WERI-Rb-1 (cell line): Measurements from ENCODE around the gene SLC10A4.

Experiments used
- DNase-seq: peaks from one replicate; pipeline ENCODE4 v3.0.0-alpha.2; 2020
- H3K27ac ChIP-seq: fragments of 250-450 bp; sonication (Bioruptor Pico); 2 replicates; pipeline ENCODE4 v1.5.1; 2020; ENCODE audit warnings: mild to moderate bottlenecking, moderate library complexity
- H3K27me3 ChIP-seq: fragments of 250-450 bp; sonication (Bioruptor Pico); 2 replicates; pipeline ENCODE4 v1.5.1; 2021; ENCODE audit warnings: mild to moderate bottlenecking, low read depth, moderate library complexity; ENCODE audit not compliant: insufficient read depth, severe bottlenecking
- H3K36me3 ChIP-seq: fragments of 250-450 bp; sonication (Bioruptor Pico); 2 replicates; pipeline ENCODE4 v1.5.1; 2020; ENCODE audit warnings: mild to moderate bottlenecking, moderate library complexity
- H3K4me3 ChIP-seq: 2 replicates; pipeline ENCODE4 v1.5.1; 2011; ENCODE audit warnings: low read depth, mild to moderate bottlenecking, control low read depth, low read length
- H3K9me3 ChIP-seq: fragments of 250-450 bp; sonication (Bioruptor Pico); 2 replicates; pipeline ENCODE4 v1.5.1; 2021; ENCODE audit warnings: mild to moderate bottlenecking, moderate library complexity; ENCODE audit not compliant: severe bottlenecking
- TF ChIP-seq, protein P1 (sequence below): IDR thresholded peaks from 2 replicates; pipeline ENCODE4 v1.5.1; 2011; ENCODE audit warnings: low read depth, mild to moderate bottlenecking, control low read depth, inconsistent platforms, low read length

The SLC10A4 gene

DNA sequence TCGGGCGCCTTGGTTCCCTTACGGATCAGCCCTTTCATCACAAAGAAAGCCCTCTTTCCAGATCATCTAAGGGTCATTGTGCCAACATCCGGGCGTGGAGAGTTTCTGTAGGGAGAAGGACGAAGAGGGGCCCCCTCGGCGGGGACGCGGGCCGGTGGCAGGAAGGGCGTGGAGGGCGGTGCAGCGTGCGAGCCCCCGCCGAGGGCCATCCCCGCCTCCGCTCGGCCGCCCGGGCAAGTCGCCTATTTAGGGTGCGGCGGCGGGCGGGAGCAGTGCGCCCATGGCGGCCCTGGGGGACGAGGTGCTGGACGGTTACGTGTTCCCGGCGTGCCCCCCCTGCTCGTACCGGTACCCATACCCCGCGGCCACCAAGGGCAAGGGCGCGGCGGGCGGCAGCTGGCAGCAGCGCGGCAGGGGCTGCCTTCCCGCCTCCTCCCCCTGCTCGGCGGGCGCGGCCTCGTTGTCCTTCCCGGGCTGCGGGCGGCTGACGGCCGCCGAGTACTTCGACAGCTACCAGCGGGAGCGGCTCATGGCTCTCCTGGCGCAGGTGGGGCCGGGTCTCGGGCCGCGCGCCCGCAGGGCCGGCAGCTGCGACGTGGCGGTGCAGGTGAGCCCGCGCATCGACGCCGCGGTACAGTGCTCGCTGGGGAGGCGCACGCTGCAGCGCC, 7.0 kb downstream of the SLC10A4 start, which contains the start of gene ZAR1:
Gene ZAR1, plus strand, starts transcription at position 241 of the 668 bp plus-strand sequence. Its CDS starts 40 bp downstream, at position 281.
- no peak within 1 kb of the TSS for H3K4me3 ChIP-seq
- peaks cover 8% of the 10 kb centered on the region for H3K9me3 ChIP-seq
- no peak within 1 kb of the TSS for H3K27ac ChIP-seq
- H3K36me3 ChIP-seq = no peaks in the 10 kb centered on the region
- TF ChIP-seq, protein P1, sequence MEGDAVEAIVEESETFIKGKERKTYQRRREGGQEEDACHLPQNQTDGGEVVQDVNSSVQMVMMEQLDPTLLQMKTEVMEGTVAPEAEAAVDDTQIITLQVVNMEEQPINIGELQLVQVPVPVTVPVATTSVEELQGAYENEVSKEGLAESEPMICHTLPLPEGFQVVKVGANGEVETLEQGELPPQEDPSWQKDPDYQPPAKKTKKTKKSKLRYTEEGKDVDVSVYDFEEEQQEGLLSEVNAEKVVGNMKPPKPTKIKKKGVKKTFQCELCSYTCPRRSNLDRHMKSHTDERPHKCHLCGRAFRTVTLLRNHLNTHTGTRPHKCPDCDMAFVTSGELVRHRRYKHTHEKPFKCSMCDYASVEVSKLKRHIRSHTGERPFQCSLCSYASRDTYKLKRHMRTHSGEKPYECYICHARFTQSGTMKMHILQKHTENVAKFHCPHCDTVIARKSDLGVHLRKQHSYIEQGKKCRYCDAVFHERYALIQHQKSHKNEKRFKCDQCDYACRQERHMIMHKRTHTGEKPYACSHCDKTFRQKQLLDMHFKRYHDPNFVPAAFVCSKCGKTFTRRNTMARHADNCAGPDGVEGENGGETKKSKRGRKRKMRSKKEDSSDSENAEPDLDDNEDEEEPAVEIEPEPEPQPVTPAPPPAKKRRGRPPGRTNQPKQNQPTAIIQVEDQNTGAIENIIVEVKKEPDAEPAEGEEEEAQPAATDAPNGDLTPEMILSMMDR = no peak
- H3K27me3 ChIP-seq = no peaks in the 10 kb centered on the region
- no peak for DNase-seq

DNA sequence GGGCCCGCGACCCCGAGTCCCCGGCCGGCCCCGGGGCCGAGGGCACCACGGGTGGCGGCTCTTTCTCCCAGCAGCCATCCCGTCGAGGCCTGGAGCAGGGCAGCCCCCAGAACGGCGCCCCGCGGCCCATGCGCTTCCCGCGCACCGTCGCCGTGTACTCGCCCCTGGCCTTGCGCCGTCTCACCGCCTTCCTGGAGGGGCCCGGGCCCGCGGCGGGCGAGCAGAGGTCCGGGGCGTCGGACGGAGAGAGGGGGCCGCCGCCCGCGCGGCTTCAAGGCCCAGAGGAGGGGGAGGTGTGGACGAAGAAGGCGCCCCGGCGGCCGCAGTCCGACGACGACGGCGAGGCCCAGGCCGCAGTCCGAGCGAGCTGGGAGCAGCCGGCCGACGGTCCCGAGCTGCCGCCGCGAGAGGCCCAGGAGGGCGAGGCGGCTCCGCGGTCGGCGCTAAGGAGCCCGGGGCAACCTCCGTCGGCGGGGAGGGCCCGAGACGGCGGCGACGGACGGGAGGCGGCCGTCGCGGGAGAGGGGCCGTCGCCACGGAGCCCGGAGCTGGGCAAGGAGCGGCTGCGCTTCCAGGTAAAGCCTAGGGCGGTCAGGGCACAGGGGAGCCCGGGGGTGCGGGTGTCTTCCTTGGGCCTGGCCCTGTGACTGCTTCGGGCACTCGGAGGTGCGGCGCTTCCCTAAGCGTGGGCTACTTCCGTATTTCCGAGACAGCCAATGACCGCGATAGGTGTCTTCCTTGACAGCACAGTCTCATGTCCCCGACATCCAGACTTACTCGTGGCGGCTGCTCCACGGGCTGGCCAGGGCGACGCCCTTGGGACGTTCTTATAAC, 7.8 kb downstream of the SLC10A4 start:
- Histone ChIP-seq H3K4me3 (no peak overlapping the region), H3K36me3 (no peaks in the 10 kb centered on the region), H3K27ac (no peak overlapping the region), H3K9me3 (peaks cover 8% of the 10 kb centered on the region), H3K27me3 (no peaks in the 10 kb centered on the region)
- no peak for DNase-seq
- TF ChIP-seq, protein P1 = no peak

DNA sequence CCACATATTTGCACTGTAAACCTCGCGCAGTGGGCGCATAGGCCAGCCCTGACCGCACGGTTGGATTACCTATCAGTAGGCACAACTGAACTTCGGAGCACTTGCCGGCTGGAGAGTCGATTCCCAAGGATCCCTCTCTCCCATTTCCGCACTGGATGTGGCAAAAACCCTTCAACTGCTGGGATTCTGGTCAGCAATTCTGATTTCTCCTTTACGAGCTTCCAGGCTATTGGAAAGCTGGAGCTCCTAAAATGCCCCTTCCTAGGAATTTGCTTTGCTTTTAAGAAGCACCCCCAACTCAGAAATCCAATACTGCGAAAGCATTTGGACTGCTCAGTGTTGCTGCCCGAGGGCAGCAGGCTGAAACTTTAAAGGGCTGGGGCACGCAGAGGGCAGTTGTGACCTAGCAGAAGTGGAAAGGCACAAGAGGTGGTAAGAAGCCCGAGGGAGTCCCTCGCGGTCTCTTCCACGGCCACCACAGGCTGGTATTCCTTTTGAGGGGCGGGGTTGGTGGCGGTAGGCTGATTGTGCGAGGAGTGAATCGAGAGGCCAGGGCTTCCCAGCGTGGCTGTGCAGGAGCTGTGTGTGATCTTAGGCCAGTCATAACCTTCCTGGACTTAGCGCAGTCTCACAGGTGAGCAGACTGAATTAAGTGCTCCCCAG, 8.5 kb downstream of the SLC10A4 start:
- H3K27ac ChIP-seq = peak overlapping the region; percentile 43; the same call in 1 of the 2 replicates
- DNase-seq = no peak
- no peaks in the 10 kb centered on the region for H3K36me3 ChIP-seq
- H3K27me3 ChIP-seq = no peaks in the 10 kb centered on the region
- H3K4me3 ChIP-seq = no peak overlapping the region
- TF ChIP-seq, protein P1 = no peak
- peaks cover 8% of the 10 kb centered on the region for H3K9me3 ChIP-seq

DNA sequence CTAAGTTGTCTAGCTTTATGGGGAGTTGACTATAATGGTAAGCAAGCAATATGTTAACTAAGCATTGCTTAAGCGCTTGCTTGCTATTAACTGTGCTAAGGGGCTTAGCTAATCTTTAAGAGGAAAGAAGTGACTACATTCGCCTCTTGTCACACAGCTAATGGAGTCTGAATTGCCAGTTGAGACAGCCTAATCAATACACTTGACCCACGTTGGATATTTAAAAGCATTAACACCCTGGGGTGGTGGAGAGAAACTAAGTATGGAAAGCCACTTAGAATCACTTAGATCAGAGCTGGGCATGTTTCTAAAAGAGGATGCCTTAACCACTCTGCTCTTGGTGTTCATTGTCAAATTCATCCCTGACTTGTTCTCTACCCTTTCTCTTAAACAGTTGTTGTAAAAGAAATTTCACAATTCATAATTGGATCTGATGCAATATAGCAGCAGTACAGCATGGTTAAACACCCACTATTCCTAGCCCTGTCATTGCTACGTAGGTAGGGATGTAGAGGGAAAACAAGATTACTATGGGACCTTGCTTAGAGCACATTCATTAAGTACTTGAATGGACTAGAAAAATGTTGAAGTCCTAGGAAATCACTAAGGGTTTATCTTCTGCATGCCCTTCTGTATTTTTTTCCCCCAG, 10.4 kb downstream of the SLC10A4 start:
- DNase-seq = peak; percentile 41
- TF ChIP-seq, protein P1 = no peak
- peaks cover under 1% of the 10 kb centered on the region; the same call in 1 of the 2 replicates for H3K36me3 ChIP-seq

DNA sequence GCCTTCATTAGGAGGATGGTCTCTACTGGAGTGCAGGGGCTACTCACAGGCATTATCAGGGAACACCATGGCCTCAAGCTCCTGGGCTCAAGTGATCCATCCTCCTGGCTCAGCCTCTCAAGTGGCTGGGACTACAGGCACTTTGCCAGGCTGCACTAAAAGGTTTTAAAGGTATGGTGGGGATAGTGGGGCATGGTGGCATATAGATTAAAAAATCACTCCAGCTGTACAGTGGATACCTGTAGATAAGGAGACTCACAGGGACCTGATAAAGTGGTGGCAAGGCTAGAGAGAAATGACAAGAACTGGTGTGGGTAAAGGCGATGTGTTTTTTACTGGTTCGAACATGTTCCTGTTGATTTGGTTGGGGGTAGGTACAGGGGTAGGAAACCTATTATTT, 12.8 kb downstream of the SLC10A4 start:
- no peak overlapping the region for H3K4me3 ChIP-seq
- no peak overlapping the region for H3K27ac ChIP-seq
- peaks cover 17% of the 10 kb centered on the region for H3K36me3 ChIP-seq
- peaks cover 5% of the 10 kb centered on the region for H3K9me3 ChIP-seq
- TF ChIP-seq, protein P1 = no peak
- no peaks in the 10 kb centered on the region for H3K27me3 ChIP-seq
- no peak for DNase-seq

More for the DNA sequence above, 10.4 kb downstream of the SLC10A4 start:
- Histone ChIP-seq H3K27me3 (no peaks in the 10 kb centered on the region), H3K4me3 (no peak overlapping the region), H3K9me3 (peaks cover 8% of the 10 kb centered on the region), H3K27ac (peak overlapping the region; percentile 55)
